SH-SY5Y (cell line): ENCODE results near the gene LMTK3.
A peak's percentile ranks its signal among the peaks of the same experiment; 100 is the strongest.

Experiments
- GATA2 ChIP-seq: IDR thresholded peaks from 2 replicates; pipeline ENCODE4 v1.6.1; 2011; ENCODE audit warnings: mild to moderate bottlenecking, low read depth, low read length
- GATA3 ChIP-seq: IDR thresholded peaks from 2 replicates; pipeline ENCODE4 v1.6.1; 2011; ENCODE audit warnings: low read depth, mild to moderate bottlenecking, low read length, moderate library complexity

LMTK3 gene

GRCh38 chr19:48445606-48446481 lies 65.8 kb downstream of the LMTK3 start, which contains the start of gene GRWD1:
Gene GRWD1, plus strand, starts transcription at chr19:48445983. Its CDS starts 23 bp downstream, at chr19:48446006.
- TF ChIP-seq GATA3, result no peak
- TF ChIP-seq GATA2, result no peak

- TF ChIP-seq GATA2 (peak; percentile 97), GATA3 (peak; percentile 96)
Measured at GRCh38 chr19:48445256-48445605, 66.4 kb downstream of the LMTK3 start.

GRCh38 chr19:48444936-48445200 lies 66.8 kb downstream of the LMTK3 start:
- TF ChIP-seq GATA3, result no peak
- TF ChIP-seq GATA2, result no peak

GRCh38 chr19:48444129-48444935 lies 67.3 kb downstream of the LMTK3 start:
- TF ChIP-seq GATA3, result no peak
- no peak for TF ChIP-seq GATA2

GRCh38 chr19:48443731-48444128 lies 67.9 kb downstream of the LMTK3 start:
- TF ChIP-seq GATA2 (no peak), GATA3 (no peak)

GRCh38 chr19:48443256-48443655 lies 68.4 kb downstream of the LMTK3 start:
- TF ChIP-seq GATA3 (no peak), GATA2 (no peak)

GRCh38 chr19:48442116-48443035 lies 69.3 kb downstream of the LMTK3 start:
- no peak for TF ChIP-seq GATA2
- no peak for TF ChIP-seq GATA3

GRCh38 chr19:48441360-48442050 lies 70.1 kb downstream of the LMTK3 start:
- no peak for TF ChIP-seq GATA3
- TF ChIP-seq GATA2, result no peak

- TF ChIP-seq GATA3 (no peak), GATA2 (no peak)
Measured at GRCh38 chr19:48436586-48436985, 75.0 kb downstream of the LMTK3 start.
